GDM1 (cell line): Measurements from ENCODE around the gene LRRC32.

Source experiments
- DNase-seq: peaks from one replicate; lab custom pipeline; 2025; lab: John Stamatoyannopoulos, UW

Gene LRRC32

GRCh38 chr11:76699451-76700091, 29.0 kb upstream of the LRRC32 start:
- no peak for DNase-seq

- DNase-seq = no peak
These were observed 27.9 kb upstream of the LRRC32 start for GRCh38 chr11:76698321-76699043.

- DNase-seq = no peak
These were observed 26.2 kb upstream of the LRRC32 start for GRCh38 chr11:76696756-76697155.

- no peak for DNase-seq
These were observed 25.2 kb upstream of the LRRC32 start for GRCh38 chr11:76695771-76696170.

GRCh38 chr11:76695133-76695532, 24.6 kb upstream of the LRRC32 start:
- DNase-seq = no peak

GRCh38 chr11:76694664-76695063, 24.1 kb upstream of the LRRC32 start:
- no peak for DNase-seq

GRCh38 chr11:76693806-76694205, 23.3 kb upstream of the LRRC32 start:
- DNase-seq = no peak

- DNase-seq = no peak
These were observed 22.4 kb upstream of the LRRC32 start for GRCh38 chr11:76692956-76693355.

GRCh38 chr11:76691655-76692054, 21.1 kb upstream of the LRRC32 start:
- DNase-seq = no peak

GRCh38 chr11:76690736-76691135, 20.2 kb upstream of the LRRC32 start:
- no peak for DNase-seq

- no peak for DNase-seq
These were observed 19.0 kb upstream of the LRRC32 start for GRCh38 chr11:76689313-76690260.

GRCh38 chr11:76688146-76688545, 17.6 kb upstream of the LRRC32 start:
- no peak for DNase-seq

GRCh38 chr11:76686261-76687079, 15.9 kb upstream of the LRRC32 start:
- no peak for DNase-seq

- no peak for DNase-seq
These were observed 15.3 kb upstream of the LRRC32 start for GRCh38 chr11:76685831-76686230.

- DNase-seq = no peak
These were observed 14.7 kb upstream of the LRRC32 start for GRCh38 chr11:76685237-76685636.

- no peak for DNase-seq
These were observed 14.0 kb upstream of the LRRC32 start for GRCh38 chr11:76684516-76684915.

GRCh38 chr11:76683161-76684095, 12.9 kb upstream of the LRRC32 start:
- no peak for DNase-seq

GRCh38 chr11:76682684-76683083, 12.1 kb upstream of the LRRC32 start:
- DNase-seq = no peak

GRCh38 chr11:76682106-76682505, 11.6 kb upstream of the LRRC32 start:
- DNase-seq = no peak

- peak; percentile 59 for DNase-seq
These were observed 10.2 kb upstream of the LRRC32 start for GRCh38 chr11:76680518-76681425.
